Measurements from ENCODE around the gene RERE. TPM values are rescaled to one million over a fixed set of nuclear protein-coding genes. Genes with fewer than 3 reads are reported as not detected.
A peak's percentile ranks its signal among the peaks of the same experiment; 100 is the strongest.
"Not testable (repeated sequence)": the region's sequence is repeated elsewhere in the genome, so short reads cannot be mapped to it uniquely, and the experiment has no call there.

Gene RERE
- total RNA-seq, 1 experiment from 2014 or later, result 47.4 TPM

DNA sequence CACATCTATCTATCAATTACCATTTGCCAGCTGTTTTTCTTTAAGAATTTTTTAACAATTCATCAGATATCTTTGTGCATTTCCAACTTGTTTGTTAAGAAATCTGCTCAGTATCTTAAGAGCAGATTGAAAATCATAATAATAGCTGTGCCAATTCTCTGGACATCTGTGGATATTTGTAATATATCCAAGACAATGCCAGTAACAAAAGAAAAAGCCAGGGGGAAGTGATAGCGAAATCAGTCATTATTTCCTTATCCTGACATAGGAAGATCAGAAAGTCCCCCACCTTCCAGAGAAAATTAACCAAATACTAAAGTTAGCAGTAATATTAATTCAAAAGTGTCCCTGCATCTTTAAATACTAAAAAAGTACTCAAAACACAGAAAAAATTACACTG, 217.1 kb downstream of the RERE start:
- Histone ChIP-seq H3K4me1 (no peaks in the 10 kb centered on the region), H3K36me3 (0 out of 2 replicates have a peak, but pooled peaks cover 3% of the 10 kb centered on the region), H3K4me3 (no peak overlapping the region), H3K27ac (no peak overlapping the region), H3K27me3 (no peaks in the 10 kb centered on the region), H3K9me3 (replicated peaks) (no peaks in the 10 kb centered on the region)
- no peak for DNase-seq

DNA sequence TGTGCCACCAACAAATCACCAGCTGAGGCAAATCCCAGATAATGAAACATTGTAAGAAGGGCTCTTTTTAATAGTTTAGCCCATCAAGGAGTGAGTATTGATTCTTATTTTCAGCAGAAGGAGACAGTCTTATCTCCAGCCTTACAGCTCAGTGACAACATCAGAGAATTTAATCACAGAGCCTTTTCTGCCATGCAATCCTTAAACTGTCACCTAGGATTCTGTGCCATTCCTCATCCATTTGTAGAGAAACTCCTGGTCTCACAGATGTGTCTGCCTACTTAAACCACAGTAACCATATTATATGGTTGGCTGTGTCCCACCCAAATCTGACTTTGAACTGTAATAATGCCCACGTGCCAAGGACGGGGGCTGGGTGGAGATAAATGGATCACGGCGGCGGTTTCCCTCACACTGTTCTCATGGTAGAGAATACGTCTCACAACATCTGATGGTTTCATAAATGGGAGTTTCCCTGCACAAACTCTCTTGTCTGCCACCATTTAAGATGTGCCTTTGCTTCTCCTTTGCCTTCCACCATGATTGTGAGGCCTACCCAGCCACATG, 217.7 kb downstream of the RERE start:
- 0 out of 2 replicates have a peak, but pooled peaks cover 3% of the 10 kb centered on the region for H3K36me3 ChIP-seq
- no peaks in the 10 kb centered on the region for H3K4me1 ChIP-seq
- no peak overlapping the region for H3K27ac ChIP-seq

DNA sequence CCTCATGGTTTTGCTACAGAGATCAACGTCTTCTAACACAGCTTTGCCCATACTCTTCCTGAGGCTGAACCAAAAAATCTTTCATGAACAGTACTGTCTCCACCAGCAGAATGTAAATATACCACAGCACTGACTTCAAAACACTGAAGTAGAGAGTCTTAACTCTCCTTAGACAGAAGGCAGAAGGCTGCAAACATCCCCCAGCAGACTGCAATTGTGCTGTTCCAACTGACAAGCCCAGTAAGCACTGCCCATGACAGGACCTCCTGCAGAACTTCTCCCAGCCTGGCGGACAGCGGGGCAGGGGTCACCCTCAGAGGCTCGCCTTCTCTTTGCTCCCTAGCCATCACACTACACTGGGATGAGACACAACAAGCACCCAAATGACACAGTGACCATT, 218.7 kb downstream of the RERE start:
- Histone ChIP-seq H3K27ac (no peak overlapping the region), H3K27me3 (no peaks in the 10 kb centered on the region), H3K4me1 (no peaks in the 10 kb centered on the region), H3K36me3 (0 out of 2 replicates have a peak, but pooled peaks cover 3% of the 10 kb centered on the region), H3K4me3 (no peak overlapping the region), H3K9me3 (replicated peaks) (no peaks in the 10 kb centered on the region)
- DNase-seq, result no peak

More for the DNA sequence above, 217.7 kb downstream of the RERE start:
- no peak overlapping the region for H3K4me3 ChIP-seq
- DNase-seq, result no peak
- no peaks in the 10 kb centered on the region for H3K9me3 ChIP-seq (replicated peaks)
- H3K27me3 ChIP-seq, result no peaks in the 10 kb centered on the region

DNA sequence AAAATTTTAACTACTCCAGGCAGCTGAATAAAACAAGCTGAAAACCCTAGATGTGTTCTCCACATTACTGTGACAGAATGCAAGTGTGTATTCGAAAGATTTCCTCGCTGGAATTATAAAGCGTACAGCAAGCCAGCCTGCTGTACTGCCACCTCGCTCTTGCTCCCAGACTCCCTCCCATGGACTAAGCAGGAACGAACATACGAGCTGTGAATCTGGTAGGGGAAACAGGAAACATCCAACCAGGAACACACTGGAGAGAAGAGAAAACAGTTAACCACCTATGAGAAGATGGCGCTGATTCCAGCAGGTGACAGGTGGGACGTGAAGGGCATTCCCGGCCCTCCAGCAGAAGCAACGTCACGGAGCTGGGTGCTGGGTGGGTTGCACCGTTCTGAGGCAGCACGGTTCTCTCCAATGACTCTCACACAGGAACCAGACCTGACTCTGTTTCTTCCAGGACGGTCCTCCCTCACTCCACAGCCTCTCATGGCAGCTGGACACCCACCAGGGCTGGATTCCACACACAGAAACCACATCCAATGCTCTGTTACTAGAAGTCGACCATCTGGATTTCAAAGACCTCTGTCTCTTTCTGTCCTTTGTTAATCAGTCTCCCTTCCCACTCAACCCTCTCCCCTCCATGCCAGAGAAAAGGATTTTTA, 219.2 kb downstream of the RERE start:
- H3K4me1 ChIP-seq, result no peaks in the 10 kb centered on the region
- H3K4me3 ChIP-seq, result no peak overlapping the region
- H3K9me3 ChIP-seq (replicated peaks), result no peaks in the 10 kb centered on the region
- H3K27me3 ChIP-seq, result no peaks in the 10 kb centered on the region
- DNase-seq, result no peak
- H3K27ac ChIP-seq, result no peak overlapping the region
- H3K36me3 ChIP-seq, result 0 out of 2 replicates have a peak, but pooled peaks cover 3% of the 10 kb centered on the region

GRCh38 chr1:8597455-8597854, 220.0 kb downstream of the RERE start:
- H3K27me3 ChIP-seq, result no peaks in the 10 kb centered on the region
- H3K4me1 ChIP-seq, result no peaks in the 10 kb centered on the region
- H3K27ac ChIP-seq, result no peak overlapping the region
- no peak for DNase-seq
- no peaks in the 10 kb centered on the region; the same call in 1 of the 2 replicates for H3K9me3 ChIP-seq (replicated peaks)
- H3K36me3 ChIP-seq, result 0 out of 2 replicates have a peak, but pooled peaks cover 3% of the 10 kb centered on the region
- no peak overlapping the region for H3K4me3 ChIP-seq

DNA sequence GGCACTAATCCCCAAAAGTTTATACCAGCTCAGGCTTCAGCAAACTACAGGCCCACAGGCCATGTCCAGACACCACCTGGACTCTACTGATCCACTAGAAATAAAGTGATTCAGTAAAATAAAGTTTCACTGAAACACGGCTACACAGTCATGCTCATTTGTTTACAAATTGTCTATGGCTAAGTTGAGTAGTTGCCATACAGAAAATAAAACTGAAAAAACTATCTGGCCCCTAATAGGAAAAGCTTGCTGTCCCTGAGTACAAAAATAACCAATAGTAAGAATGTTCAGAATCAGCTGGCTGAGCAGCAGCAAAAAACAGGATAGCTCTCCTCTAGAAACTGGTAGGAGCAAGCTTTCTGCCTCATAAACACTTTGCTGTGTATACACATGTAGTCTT, 221.5 kb downstream of the RERE start:
- no peak overlapping the region for H3K27ac ChIP-seq

DNA sequence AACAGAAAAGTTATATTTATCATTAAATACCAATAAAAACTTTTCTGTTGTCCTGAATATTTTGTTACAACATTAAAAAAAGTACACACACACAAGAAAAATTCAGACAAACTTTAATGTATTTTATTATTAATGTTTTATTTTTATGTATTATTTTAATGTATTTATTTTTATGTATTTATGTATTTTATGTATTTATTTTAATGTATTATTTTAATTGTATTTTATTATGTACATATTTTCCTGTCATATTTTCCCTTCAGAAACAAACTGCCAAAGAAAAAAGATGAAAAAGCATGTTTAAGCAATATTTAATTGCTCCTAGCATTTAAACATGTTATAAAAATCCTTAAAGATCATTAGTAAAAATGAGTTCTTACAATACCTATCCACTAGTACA, 222.1 kb downstream of the RERE start:
- H3K27me3 ChIP-seq, result no peaks in the 10 kb centered on the region
- H3K9me3 ChIP-seq (replicated peaks), result no peaks in the 10 kb centered on the region; the same call in 1 of the 2 replicates
- H3K4me3 ChIP-seq, result no peak overlapping the region
- H3K36me3 ChIP-seq, result 0 out of 2 replicates have a peak, but pooled peaks cover 3% of the 10 kb centered on the region
- DNase-seq, result no peak
- H3K4me1 ChIP-seq, result peaks cover under 1% of the 10 kb centered on the region; the same call in 1 of the 2 replicates
- H3K27ac ChIP-seq, result no peak overlapping the region

More for the DNA sequence above, 221.5 kb downstream of the RERE start:
- Histone ChIP-seq H3K9me3 (replicated peaks) (no peaks in the 10 kb centered on the region; the same call in 1 of the 2 replicates), H3K36me3 (0 out of 2 replicates have a peak, but pooled peaks cover 3% of the 10 kb centered on the region), H3K4me1 (no peaks in the 10 kb centered on the region), H3K27me3 (no peaks in the 10 kb centered on the region), H3K4me3 (no peak overlapping the region)
- DNase-seq, result no peak

DNA sequence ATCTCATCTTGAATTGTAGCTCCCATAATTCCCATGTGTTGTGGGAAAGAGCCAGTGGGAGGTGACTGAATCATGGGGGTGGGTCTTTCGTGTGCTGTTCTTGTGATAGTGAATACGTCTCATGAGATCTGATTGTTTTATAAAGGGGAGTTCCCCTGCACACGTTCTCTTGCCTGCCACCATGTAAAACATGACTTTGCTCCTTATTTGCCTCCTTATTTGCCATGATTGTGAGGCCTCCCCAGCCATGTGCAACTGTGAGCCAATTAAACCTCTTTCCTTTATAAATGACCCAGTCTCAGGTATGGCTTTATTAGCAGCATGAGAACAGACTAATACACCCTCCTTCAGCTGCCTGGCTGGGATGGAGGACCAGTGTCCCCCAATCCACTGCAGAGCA, 224.1 kb downstream of the RERE start:
- DNase-seq, result not testable (repeated sequence)

DNA sequence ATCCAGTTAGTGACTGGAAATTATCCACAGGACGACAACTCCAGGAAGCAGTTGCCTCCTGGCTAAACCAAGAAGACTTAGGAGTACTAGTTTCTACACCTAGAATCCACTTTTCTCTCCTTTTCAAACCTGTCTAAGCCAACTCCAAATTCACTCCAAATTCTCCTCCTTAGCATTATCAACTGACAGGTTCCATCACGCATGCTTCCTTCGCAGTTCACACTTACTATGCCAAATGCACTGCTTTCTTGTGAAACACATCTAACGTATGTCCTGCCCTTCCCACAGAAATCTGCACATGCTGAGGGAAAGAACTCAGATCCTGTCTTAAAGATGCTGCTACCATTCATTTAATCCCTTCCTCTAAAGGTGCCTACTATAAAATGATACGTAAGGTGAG, 225.9 kb downstream of the RERE start:
- Histone ChIP-seq H3K9me3 (replicated peaks) (no peaks in the 10 kb centered on the region; the same call in 1 of the 2 replicates), H3K4me1 (peaks cover 17% of the 10 kb centered on the region), H3K27me3 (no peaks in the 10 kb centered on the region), H3K36me3 (no peaks in the 10 kb centered on the region), H3K27ac (no peak overlapping the region), H3K4me3 (no peak overlapping the region)
- DNase-seq, result no peak

More for the DNA sequence above, 224.1 kb downstream of the RERE start:
- not testable (repeated sequence) for H3K4me3 ChIP-seq; H3K27me3 ChIP-seq; H3K9me3 ChIP-seq (replicated peaks); H3K36me3 ChIP-seq; H3K27ac ChIP-seq
- H3K4me1 ChIP-seq, result peaks cover 13% of the 10 kb centered on the region

DNA sequence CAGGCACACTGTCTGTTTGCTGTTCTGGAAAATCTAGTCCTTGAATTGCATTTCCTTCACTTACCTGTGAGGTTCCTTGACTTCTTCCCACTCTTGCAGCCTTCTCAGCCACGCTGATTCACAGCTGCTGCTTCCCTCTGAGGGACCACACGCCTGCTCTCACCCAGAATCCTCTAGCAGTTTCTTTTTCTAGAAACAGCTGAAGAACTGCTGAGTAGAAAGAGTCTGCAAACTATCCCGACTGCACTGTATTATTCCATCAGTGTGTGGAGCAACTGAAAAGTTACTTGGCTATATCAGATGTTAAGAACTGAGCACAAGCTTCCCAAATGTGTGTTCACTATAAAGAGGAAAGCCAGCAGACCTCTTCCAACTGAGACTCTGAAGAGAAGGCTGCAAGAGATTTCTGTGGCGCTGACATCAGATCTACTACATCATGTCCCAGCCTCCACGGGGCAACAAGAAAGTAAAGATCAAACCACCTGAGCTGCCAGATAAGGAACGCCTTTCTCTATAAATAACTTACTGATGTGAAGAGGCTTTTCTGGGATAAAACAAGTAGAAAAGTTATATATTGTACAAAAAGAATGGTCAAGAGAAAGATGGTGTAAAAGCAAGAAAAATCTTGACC, 226.6 kb downstream of the RERE start:
- Histone ChIP-seq H3K9me3 (replicated peaks) (no peaks in the 10 kb centered on the region; the same call in 1 of the 2 replicates), H3K4me3 (no peak overlapping the region), H3K27ac (no peak overlapping the region), H3K4me1 (peaks cover 22% of the 10 kb centered on the region), H3K36me3 (no peaks in the 10 kb centered on the region), H3K27me3 (no peaks in the 10 kb centered on the region)
- DNase-seq, result peak in 1 of 2 experiments; percentile 14

- DNase-seq, result peak; percentile 68 to 80
- Histone ChIP-seq H3K9me3 (replicated peaks) (no peaks in the 10 kb centered on the region; the same call in 1 of the 2 replicates), H3K4me3 (no peak overlapping the region), H3K36me3 (no peaks in the 10 kb centered on the region), H3K27me3 (no peaks in the 10 kb centered on the region), H3K27ac (no peak overlapping the region; the same call in 1 of the 2 replicates), H3K4me1 (peaks cover 22% of the 10 kb centered on the region)
These were observed 227.9 kb downstream of the RERE start for GRCh38 chr1:8589571-8589970.

DNA sequence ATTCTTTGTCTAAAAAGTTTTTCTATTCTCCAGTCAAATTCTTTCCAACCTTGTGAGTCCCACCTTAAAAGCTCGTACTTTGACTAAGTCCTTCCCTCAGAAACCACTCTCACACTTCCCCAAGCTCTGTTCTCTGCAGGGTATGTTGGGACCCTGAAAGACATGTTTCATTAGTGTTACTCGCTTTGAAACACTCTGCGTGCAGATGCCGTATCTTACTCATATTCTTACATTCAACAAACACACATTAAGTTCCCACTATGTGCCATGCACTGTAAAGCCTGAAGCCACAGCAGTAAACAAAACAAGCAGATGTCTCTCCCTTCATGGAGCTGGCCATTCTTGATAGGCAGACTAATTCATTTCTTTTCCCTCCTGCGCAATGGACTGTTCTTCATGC, 229.7 kb downstream of the RERE start:
- H3K4me3 ChIP-seq, result no peak overlapping the region
- peaks cover 22% of the 10 kb centered on the region for H3K4me1 ChIP-seq
- no peak overlapping the region for H3K27ac ChIP-seq
- H3K9me3 ChIP-seq (replicated peaks), result no peaks in the 10 kb centered on the region; the same call in 1 of the 2 replicates
- H3K27me3 ChIP-seq, result no peaks in the 10 kb centered on the region
- DNase-seq, result no peak
- no peaks in the 10 kb centered on the region for H3K36me3 ChIP-seq

DNA sequence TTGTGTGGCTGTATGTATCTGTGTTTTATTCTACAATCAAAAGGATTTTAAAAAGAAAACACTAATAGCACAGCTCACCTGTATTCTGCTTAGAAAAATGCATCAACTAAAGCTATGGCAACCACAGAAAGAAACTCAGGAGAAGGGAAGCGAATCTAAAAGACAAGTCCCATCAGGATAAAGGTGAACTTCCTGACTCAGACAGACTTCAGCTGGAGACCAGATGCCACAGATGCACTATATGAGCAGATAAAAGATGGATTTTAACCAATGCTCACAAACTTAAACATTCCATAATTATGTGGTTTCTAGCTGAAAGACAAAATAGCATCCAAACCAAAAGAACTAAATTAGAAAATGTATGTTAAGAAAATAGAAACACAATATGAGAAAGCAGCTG, 231.0 kb downstream of the RERE start:
- no peaks in the 10 kb centered on the region for H3K36me3 ChIP-seq
- no peak overlapping the region for H3K27ac ChIP-seq
- H3K27me3 ChIP-seq, result no peaks in the 10 kb centered on the region
- DNase-seq, result no peak
- H3K9me3 ChIP-seq (replicated peaks), result no peaks in the 10 kb centered on the region
- H3K4me1 ChIP-seq, result peaks cover 22% of the 10 kb centered on the region
- H3K4me3 ChIP-seq, result no peak overlapping the region

DNA sequence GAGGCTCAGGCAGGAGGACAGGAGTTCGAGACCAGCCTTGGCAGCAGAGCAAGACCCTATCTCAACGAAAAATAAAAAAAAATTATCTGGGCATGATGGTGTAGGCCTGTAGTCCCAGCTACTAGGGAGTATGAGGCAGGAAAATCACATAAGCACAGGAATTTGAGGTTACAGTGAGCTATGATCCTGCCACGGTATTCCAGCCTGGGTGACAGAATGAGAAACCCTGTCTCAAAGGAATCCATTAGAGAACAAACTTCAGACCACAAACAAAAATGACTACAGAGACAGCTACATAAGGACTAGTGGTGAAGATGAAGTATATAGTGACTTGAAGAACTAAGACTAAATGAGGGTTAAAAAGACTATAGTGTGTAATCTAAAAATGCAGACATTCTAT, 233.1 kb downstream of the RERE start:
- DNase-seq, result no peak
- peaks cover 12% of the 10 kb centered on the region for H3K4me1 ChIP-seq

GRCh38 chr1:8583031-8583430, 234.4 kb downstream of the RERE start:
- Histone ChIP-seq H3K36me3 (no peaks in the 10 kb centered on the region), H3K27ac (no peak overlapping the region), H3K9me3 (replicated peaks) (no peaks in the 10 kb centered on the region), H3K27me3 (no peaks in the 10 kb centered on the region), H3K4me1 (peaks cover 10% of the 10 kb centered on the region; the same call in 1 of the 2 replicates), H3K4me3 (no peak overlapping the region)
- DNase-seq, result no peak

More for the DNA sequence above, 233.1 kb downstream of the RERE start:
- no peak overlapping the region for H3K27ac ChIP-seq
- H3K9me3 ChIP-seq (replicated peaks), result no peaks in the 10 kb centered on the region
- no peak overlapping the region for H3K4me3 ChIP-seq
- no peaks in the 10 kb centered on the region for H3K36me3 ChIP-seq
- no peaks in the 10 kb centered on the region for H3K27me3 ChIP-seq

Measured in SJCRH30 (cell line).